HL-60 (cell line): ENCODE results near the gene DIAPH2.

ENCODE experiments used
- DNase-seq, 2 experiments: peaks; one replicate each; pipeline ENCODE4 v3.0.0-alpha.2; 2010 to 2020; ENCODE audit warnings: low read depth in 1 of 2, low spot score in 1 of 2
- H3K27ac ChIP-seq: fragments of 250-450 bp; sonication (Bioruptor Pico); replicated peaks from 2 replicates; pipeline ENCODE4 v1.5.1; 2020; ENCODE audit warnings: mild to moderate bottlenecking, moderate library complexity
- H3K27me3 ChIP-seq: fragments of 250-450 bp; sonication (Bioruptor Pico); 2 replicates; pipeline ENCODE4 v1.5.1; 2021; ENCODE audit warnings: mild to moderate bottlenecking, moderate library complexity; ENCODE audit not compliant: insufficient read depth, poor library complexity, severe bottlenecking
- H3K4me3 ChIP-seq: replicated peaks from 2 replicates; pipeline ENCODE4 v1.5.1; 2011; ENCODE audit warnings: mild to moderate bottlenecking, control low read depth, low read length; ENCODE audit not compliant: insufficient read depth
- GABPA ChIP-seq: IDR thresholded peaks from 2 replicates; pipeline ENCODE4 v1.6.1; 2012; ENCODE audit warnings: low read depth
- POLR2AphosphoS5 ChIP-seq: IDR thresholded peaks from 2 replicates; pipeline ENCODE4 v1.6.1; 2012; ENCODE audit warnings: low read depth
- REST ChIP-seq: IDR thresholded peaks from 2 replicates; pipeline ENCODE4 v1.6.1; 2012; ENCODE audit warnings: low read depth; ENCODE audit not compliant: insufficient replicate concordance
- SPI1 ChIP-seq: IDR thresholded peaks from 2 replicates; pipeline ENCODE4 v1.6.1; 2012; ENCODE audit warnings: low read depth, mild to moderate bottlenecking, borderline replicate concordance
- TF ChIP-seq, protein P1 (sequence below): IDR thresholded peaks from one replicate; pipeline ENCODE4 v1.5.1; 2011; ENCODE audit warnings: low read length, control low read depth, inconsistent platforms; ENCODE audit not compliant: insufficient read depth

The DIAPH2 gene

GRCh38 chrX:97026406-97026805, 341.8 kb downstream of the DIAPH2 start:
- H3K27me3 ChIP-seq, result no peaks in the 10 kb centered on the region
- H3K4me3 ChIP-seq, result no peak overlapping the region
- no peak for TF ChIP-seq POLR2AphosphoS5
- no peak for TF ChIP-seq SPI1
- no peak for TF ChIP-seq REST
- TF ChIP-seq, protein P1, sequence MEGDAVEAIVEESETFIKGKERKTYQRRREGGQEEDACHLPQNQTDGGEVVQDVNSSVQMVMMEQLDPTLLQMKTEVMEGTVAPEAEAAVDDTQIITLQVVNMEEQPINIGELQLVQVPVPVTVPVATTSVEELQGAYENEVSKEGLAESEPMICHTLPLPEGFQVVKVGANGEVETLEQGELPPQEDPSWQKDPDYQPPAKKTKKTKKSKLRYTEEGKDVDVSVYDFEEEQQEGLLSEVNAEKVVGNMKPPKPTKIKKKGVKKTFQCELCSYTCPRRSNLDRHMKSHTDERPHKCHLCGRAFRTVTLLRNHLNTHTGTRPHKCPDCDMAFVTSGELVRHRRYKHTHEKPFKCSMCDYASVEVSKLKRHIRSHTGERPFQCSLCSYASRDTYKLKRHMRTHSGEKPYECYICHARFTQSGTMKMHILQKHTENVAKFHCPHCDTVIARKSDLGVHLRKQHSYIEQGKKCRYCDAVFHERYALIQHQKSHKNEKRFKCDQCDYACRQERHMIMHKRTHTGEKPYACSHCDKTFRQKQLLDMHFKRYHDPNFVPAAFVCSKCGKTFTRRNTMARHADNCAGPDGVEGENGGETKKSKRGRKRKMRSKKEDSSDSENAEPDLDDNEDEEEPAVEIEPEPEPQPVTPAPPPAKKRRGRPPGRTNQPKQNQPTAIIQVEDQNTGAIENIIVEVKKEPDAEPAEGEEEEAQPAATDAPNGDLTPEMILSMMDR, result no peak
- TF ChIP-seq GABPA, result no peak
- no peak for DNase-seq
- no peak overlapping the region for H3K27ac ChIP-seq

- Histone ChIP-seq H3K27ac (no peak overlapping the region), H3K27me3 (no peaks in the 10 kb centered on the region), H3K4me3 (no peak overlapping the region)
- TF ChIP-seq, protein P1, result no peak
- TF ChIP-seq GABPA, result no peak
- TF ChIP-seq POLR2AphosphoS5, result no peak
- TF ChIP-seq SPI1, result no peak
- no peak for TF ChIP-seq REST
- DNase-seq, result no peak
Observed at GRCh38 chrX:97027384-97027922, 342.8 kb downstream of the DIAPH2 start.

GRCh38 chrX:97030463-97030862, 345.8 kb downstream of the DIAPH2 start:
- Histone ChIP-seq H3K27me3 (no peaks in the 10 kb centered on the region), H3K4me3 (no peak overlapping the region), H3K27ac (no peak overlapping the region)
- TF ChIP-seq REST (no peak), SPI1 (no peak), POLR2AphosphoS5 (no peak), GABPA (no peak)
- TF ChIP-seq, protein P1, result no peak
- DNase-seq, result no peak
